Glomerular visceral epithelial cell (primary cell): ENCODE results near the gene ZNF670.
"Not testable (repeated sequence)": the region's sequence is repeated elsewhere in the genome, so short reads cannot be mapped to it uniquely, and the experiment has no call there.

Experiments used
- DNase-seq: peaks from one replicate; pipeline ENCODE4 v3.0.0-alpha.2; 2016; ENCODE audit errors: extremely low spot score

Gene ZNF670

GRCh38 chr1:247078258-247079140 lies at the start of gene ZNF670:
Gene ZNF670, minus strand, starts transcription at chr1:247078811. Its CDS starts 215 bp downstream, at chr1:247078596.
- peak; percentile 93 for DNase-seq

GRCh38 chr1:247127519-247128282 lies 49.1 kb upstream of the ZNF670 start:
- not testable (repeated sequence) for DNase-seq

GRCh38 chr1:247126601-247127000 lies 48.0 kb upstream of the ZNF670 start:
- DNase-seq: not testable (repeated sequence)

DNA sequence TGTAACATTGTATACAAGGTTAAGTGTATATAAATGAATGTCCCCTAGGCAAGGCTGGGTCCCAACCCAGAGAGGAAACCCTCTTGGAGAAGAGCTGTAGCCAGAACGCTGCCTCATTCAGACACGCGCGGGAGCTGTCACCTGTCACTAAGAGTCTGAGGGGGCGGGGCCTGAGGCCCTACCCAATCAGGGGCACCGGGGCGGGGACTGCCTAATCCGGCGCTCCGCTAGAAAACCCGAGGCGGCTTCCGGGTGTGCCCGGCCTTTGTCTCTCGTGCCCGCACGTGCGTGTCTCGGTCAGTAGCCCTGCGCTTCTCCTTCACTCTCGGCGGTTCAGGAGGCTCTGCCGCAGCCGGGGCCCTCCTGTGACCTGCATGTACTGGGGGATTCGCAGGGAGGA lies 47.6 kb upstream of the ZNF670 start:
- not testable (repeated sequence) for DNase-seq

GRCh38 chr1:247121382-247121781 lies 42.8 kb upstream of the ZNF670 start:
- no peak for DNase-seq

- DNase-seq: not testable (repeated sequence)
Measured at GRCh38 chr1:247120408-247120668, 41.7 kb upstream of the ZNF670 start.

DNA sequence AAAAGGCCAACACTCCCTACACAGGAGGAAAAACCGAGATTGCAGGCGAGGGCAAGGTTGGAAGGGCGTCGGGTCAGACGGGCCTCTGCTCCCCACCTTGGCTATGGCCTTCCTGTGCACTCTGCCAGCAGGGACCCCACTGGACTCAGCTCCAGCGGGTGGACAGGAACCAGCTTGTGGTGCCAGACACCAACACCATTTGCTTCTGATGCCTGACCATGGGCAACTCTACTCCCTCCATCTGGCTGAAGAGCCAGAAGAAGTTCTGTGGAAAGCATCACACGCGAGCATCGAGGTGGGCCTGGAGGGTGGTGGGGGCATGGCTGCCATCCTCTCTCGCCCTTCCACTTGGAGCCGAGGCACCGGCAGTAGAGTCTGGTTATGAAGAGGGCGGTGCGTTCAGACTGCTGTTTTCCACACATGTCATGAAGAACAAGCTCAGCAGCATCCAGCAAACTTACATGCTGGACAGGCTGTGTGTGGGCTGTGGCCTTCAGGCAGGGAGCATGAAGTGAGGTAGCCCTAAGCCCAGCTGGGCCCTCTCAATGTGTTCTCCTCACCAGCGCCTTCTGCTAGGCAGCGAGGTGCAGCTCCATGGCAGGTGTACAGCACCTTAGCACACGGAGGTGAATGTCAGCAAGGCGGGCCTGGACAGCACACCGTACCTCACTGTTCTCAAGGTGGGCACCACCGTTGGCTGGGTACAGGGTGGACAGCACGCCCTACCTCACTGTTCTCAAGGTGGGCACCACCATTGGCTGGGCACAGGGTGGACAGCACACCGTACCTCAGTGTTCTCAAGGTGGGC lies 41.2 kb upstream of the ZNF670 start:
- no peak for DNase-seq

GRCh38 chr1:247118946-247119446 lies 40.4 kb upstream of the ZNF670 start:
- DNase-seq: no peak

DNA sequence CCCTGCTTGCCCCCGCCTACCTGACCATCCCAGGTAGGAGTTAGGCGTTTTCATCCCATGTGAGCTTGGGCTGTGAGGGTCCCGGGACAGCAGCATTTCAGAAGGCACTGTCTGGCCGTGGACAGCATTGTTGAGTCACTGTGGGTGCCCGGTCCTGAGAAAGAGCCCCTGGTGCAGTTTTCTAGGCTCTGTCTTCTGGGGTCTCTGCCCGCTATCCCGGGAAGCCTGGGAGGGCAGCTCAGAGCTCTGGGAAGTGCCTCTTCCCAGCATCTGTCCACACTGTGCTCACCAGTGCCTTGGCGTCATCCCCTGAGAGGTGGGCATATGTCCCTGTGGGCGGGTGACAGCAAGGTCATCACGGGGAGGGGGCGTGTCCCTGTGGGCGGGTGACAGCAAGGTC lies 36.9 kb upstream of the ZNF670 start:
- no peak for DNase-seq

DNA sequence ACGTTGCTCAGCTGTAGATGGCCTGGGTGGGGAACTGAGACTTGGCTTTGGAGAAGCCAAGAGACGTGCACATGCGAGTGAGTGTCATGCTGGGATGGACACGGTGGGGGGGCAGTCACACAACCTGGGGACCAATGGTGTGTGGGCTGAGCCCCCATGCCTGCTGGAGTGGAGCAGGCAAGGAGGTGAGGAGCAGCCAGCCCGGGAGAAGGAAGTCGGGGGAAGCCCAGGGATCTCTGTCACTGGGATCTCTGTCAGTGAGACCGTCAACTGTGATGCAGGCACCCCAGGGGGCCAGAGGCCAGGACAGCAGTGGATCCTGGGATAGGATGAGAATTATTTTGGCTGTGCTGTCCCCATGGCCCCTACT lies 36.5 kb upstream of the ZNF670 start:
- DNase-seq: no peak

GRCh38 chr1:247114351-247115140 lies 35.9 kb upstream of the ZNF670 start:
- no peak for DNase-seq

DNA sequence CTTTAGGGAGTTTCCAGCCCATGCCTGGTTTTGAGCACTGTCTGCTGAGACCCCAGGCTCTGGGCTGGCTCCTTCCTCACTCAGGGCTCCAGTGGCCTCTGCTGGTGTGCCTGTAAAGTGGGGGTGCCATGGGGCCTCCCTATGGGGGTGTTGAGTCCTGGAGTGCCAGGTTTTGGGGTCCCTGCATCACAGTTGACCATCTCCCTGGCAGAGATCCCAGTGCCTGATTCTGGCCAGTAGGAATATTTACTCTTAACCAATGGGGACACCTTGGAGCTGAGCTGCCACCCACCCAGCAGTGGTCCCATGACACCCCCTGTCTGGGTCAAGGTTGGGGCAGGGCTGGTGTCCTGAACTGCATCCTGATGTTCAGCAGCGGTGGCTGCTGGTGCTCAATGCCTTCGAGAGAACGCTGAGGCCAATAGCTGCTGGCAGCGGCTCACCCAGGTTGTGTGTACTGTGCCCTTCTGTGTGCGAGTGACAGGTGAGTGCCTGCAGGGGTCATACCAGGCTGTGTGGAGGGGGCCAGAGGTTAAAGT lies 35.2 kb upstream of the ZNF670 start:
- DNase-seq: no peak

GRCh38 chr1:247113094-247113497 lies 34.5 kb upstream of the ZNF670 start:
- peak; percentile 89 for DNase-seq

DNA sequence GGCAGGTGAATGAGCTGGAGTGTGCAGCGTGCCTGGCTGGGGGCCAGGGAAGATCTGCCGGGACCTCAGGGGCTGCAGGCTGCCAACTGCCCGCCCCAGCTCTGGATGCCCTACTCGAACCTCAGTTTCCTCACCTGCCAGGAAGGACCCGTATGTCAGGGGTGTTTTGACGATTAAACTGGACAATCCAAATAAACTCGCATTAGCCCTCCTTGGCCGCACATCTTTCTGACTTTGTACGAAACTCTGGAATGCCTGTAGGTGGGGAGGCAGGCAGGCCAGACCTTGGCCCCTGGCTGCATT lies 33.8 kb upstream of the ZNF670 start:
- no peak for DNase-seq

DNA sequence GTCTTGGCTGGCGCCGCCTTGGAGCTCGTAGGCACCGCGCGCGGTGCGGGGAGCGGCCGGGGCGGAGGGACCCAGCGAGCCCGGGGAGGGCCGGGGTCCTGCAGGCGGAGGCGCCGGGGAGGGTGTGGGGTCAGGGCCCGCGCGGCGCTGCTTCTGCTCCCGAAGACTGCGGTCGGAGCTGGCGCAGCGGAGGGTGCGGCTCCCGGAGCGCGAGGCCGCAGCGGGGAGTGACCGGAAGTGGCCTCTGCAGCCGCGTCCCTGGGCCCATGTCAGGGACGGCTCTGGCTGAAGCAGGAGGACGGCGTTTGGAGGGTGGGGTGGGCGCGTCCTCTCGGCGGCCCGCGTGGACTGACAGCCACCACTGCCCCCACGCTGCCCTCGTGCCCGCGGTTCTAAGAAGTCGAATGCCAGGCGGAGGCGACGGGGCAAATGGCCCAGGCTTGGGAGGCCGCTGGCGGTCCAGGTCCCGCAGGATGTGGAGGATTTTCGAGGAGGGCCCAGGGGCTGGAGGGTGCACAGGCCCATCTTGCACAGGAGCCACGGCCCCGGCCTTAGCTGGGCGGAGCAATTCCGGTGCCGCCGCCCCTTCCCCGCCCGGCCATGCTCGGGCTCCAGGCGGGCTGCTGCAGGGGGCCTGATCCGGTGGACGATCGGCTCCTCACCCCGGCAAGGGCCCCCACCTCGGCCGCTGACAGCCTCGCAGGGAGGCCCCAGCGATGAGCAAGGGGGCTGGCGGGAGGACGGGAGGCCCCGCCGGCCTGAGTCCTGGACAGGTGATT lies 33.3 kb upstream of the ZNF670 start:
- DNase-seq: peak; percentile 39

- DNase-seq: no peak
Measured at GRCh38 chr1:247111259-247111699, 32.7 kb upstream of the ZNF670 start.

DNA sequence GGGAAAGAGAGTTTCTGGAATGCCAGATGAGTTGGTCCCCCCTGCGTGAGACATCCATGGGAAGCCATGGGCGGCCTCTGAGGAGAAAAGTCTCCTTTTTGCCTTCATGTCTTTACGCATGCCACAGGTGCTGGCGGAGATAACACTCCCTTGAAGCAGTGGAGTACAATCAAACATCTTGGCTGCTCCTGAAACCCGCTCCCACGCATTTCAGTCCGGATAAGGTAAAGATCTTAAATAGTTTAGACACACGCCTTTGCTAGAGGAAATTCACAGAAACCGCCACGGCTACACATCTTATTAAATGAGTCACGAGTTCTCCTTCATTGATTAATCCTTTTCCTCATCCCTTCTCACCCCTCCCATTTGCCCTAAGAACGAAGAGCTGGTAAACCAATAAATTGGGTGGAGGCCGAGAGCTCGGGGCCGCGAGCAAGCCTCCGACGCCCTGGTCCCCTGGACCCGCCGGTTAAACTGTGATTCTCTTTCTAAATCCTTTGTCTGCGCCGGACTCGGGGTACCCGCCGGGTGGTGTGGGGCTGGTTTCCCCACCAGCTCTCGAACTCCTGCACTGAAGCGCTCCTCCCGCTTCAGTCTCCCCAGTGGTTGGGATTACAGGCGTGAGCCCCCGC lies 32.1 kb upstream of the ZNF670 start:
- DNase-seq: no peak

GRCh38 chr1:247107694-247108093 lies 29.1 kb upstream of the ZNF670 start:
- DNase-seq: no peak

- DNase-seq: no peak
Measured at GRCh38 chr1:247105966-247106365, 27.4 kb upstream of the ZNF670 start.

DNA sequence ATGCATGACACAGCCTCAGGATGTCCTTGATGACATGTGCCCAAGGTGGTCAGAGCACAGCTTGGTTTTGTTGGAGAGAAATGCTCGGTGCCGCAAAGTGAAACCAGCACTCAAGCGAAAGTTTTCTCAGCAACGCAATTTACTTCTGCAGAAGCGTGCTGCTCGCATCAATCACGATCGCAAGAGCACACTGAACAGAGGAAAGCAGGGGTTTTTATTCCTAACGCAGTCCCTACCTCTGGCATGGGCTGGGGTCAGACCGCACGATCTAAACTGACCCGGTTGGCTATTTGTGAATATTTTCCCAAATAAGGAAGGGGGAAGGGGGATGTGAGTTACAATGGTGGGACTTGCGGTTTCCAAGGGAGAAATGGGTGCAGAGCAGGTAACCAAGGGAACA lies 26.4 kb upstream of the ZNF670 start:
- no peak for DNase-seq
